ENCODE results near the gene LDLRAP1. TPM values are rescaled to one million over a fixed set of nuclear protein-coding genes. Genes with fewer than 3 reads are reported as not detected.
"Not testable (repeated sequence)": the region's sequence is repeated elsewhere in the genome, so short reads cannot be mapped to it uniquely, and the experiment has no call there.

LDLRAP1 gene
- total RNA-seq, 1 experiment from 2014 or later = 43.1 TPM

DNA sequence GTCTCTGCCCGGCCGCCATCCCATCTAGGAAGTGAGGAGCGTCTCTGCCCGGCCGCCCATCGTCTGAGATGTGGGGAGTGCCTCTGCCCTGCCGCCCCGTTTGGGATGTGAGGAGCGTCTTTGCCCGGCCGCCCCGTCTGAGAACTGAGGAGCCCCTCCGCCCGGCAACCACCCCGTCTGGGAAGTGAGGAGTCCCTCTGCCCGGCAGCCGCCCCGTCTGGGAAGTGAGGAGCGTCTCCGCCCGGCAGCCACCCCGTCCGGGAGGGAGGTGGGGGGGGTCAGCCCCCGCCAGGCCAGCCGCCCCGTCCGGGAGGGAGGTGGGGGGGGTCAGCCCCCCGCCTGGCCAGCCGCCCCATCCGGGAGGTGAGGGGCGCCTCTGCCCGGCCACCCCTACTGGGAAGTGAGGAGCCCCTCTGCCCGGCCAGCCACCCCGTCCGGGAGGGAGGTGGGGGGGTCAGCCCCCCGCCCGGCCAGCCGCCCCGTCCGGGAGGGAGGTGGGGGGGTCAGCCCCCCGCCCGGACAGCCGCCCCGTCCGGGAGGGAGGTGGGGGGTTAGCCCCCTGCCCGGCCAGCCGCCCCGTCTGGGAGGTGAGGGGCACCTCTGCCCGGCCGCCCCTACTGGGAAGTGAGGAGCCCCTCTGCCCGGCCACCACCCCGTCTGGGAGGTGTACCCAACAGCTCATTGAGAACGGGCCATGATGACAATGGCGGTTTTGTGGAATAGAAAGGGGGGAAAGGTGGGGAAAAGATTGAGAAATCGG is 60.6 kb downstream of the LDLRAP1 start:
- not testable (repeated sequence) for DNase-seq (ENCODE audit: low read depth)

DNA sequence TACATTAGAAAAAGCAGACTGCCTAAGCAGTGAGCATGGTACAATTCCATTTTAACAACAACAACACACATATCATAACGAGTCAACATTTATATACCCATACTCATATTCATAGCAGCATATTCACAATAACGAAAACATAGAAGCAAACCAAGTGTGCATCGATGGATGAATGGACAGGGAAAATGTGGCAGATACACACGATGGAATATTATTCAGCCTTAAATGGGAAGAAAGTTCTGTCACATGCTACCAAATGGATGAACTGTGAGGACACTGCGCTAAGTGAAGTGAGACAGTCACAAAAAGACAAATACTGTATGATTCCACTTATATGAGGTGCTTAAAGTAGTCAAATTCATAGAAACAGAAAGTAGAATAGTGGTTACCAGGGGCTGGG is 63.7 kb downstream of the LDLRAP1 start:
- no peak for DNase-seq (ENCODE audit: low read depth)

DNA sequence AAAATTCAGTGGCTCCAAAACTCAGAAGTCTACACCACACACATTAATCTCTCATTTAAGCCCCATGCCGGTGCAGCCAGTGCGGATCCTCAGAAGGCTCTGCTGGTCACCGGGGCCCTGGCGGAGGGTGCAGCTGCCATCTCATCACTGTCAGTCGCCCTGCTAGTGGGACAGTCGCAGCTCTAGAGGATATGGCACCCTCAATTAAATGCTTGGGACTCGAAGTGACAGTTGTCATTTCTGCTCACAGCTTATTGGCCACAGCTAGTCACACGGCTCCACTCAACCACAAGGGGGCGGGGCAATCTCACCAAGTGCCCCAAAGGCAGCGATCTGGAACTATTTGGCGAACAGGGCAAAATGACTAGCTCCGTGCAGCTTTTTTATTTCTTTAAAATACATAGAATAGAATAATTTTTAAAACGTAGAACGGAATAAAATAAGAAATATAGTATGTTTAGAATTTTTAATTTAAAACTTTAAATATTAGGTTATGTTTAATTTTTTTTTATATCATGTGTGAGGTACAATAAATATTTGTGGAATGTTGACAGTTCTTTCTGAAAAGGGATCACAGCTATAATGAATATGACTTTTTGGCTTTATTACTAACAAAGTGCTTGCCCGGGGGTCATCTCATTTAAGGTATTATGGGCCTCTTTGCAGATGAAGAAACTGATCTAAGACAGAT is 65.2 kb downstream of the LDLRAP1 start:
- peak; percentile 74 for DNase-seq (ENCODE audit: low read depth)

DNA sequence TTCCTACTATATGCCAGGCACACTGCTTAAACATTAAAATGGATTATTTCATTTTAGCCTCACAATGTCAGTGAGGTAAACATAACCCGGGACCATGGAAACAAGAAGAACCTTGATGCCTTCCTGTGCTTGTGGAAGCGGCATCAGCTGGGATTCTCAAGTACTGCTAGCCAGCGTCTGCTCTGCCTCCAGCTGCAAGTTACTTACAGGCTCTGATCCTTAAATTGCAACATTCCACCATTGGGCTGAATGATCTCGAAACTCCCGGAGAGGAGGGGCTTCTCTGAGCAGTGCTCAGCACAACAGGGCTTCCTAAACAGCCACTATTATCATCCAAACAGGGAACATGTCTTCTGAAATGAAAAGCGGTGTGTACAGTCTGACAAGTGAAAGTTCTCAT is 66.5 kb downstream of the LDLRAP1 start:
- DNase-seq (ENCODE audit: low read depth) = no peak

DNA sequence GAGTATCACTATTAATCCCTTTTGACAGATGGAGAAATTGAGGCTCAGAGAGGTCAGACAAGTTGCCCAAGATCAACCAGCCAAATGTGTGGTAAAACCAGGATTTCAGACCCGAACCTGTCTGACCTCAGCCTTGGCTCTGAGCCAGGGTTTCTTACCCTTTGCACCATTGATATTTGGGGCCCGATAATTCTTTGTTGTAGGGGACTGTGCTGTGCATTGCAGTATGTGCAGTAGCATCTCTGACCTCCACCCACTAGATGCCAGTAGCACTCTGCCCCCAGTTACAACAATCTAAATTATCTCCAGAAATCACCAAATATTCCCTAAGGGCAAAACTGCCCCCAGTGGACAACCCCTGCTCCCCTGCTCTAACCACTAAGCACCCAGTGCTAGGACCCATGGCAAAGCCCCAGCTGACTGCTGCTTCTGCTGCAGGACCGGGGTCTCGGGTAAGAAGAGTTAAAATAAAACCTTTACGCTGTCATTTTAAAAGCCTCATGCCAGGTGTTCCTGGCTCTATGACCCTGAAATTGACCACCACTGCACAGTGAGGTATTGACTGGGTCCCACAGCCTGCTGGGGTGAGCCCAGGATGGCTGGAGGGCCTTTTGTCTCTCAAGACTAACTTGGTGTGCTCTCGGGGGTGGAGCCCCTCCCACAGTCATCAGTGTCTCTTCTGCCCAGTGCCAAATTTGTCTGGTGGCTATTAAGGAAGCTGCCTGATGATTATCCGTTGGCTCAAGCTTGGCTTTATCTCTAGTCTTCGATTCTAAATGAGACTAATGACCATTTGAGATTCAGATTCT is 67.6 kb downstream of the LDLRAP1 start:
- peak; percentile 45 for DNase-seq (ENCODE audit: low read depth)

DNA sequence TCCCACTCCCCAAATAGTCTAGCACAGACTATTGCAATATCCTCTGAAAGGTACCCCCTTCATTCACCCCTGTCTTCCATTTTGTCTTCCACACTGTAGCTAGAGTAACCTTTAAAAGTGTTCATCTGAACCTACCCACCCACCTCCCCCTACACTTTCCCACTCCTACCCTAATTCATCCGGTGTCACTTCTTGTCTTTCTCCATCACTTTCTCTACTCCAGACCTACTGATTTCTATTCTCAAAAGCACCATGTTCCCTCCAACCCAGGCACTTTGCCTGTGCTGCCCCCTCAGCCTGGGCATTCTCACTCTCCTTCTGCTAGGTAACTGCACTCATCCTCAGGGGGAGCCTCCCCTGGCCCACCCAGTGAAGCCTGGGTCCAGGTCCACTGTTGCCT is 68.4 kb downstream of the LDLRAP1 start:
- no peak for DNase-seq (ENCODE audit: low read depth)

DNA sequence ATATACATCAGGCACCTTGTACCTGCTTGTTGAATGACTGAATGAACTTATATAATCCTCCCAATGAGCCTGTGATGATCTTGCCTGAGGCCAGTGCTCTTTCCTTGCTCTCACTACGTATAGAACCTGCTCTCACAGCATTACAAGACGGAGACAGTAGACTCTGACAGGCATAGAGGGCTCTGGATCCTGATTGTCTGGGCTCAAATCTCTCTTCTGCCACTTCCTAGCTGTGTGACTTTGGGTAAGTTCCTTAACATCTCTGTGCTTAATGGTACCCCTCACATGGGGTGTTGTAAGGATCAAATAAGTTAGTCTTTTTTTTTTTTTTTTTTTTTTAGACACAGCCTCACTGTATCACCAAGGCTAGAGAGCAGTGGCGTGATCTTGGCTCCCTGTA is 69.0 kb downstream of the LDLRAP1 start:
- DNase-seq (ENCODE audit: low read depth) = no peak

DNA sequence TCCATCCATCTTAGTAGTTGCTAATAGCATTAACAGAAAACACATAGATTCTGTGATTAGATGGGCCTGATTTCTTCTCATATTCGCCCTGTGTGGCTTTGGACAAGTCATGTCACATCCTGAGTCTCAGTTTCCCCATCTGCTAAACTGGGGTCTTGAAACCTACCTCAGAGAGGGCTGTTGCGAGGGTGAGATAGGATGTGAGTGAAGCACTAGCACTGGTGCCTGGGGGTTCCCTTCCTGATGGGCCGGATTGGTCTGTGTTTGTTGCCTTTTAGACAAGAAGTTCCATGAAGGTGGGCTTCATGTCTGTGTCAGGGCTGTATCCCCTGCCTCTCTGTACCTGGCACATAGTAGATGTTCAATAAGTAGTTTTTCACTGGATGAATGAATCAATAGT is 69.7 kb downstream of the LDLRAP1 start:
- no peak for DNase-seq (ENCODE audit: low read depth)

DNA sequence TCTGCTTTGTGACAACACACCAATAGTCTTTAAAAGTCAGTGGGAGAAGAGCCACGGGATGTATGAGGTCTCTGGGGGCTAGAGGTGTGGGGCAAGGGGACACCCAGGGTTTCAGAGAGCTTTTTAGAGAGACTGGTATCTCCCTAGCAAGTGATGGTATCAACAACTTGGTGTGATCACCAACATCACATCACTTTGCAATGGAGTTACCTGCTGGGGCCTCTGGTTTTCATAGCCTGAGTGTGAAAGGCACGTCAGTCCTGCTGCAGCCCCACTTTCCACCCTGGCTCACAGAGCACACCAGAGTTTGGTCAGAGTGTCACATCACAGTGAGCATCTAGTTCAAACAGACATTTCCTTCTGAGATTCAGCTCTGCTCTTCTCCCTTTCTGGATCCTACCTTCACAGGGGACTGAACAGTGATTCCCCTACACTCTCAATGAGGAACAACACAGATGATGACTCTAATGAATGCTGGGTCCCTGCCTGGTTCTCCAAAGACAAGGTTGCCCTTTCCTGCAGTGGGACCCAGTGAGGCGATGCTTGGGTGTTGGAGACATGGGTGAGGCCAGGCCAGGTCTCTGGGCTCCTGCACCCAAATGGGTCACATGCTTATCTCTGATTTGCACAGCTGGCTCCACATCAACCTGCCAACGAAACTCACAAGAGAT is 71.2 kb downstream of the LDLRAP1 start:
- DNase-seq (ENCODE audit: low read depth) = no peak

DNA sequence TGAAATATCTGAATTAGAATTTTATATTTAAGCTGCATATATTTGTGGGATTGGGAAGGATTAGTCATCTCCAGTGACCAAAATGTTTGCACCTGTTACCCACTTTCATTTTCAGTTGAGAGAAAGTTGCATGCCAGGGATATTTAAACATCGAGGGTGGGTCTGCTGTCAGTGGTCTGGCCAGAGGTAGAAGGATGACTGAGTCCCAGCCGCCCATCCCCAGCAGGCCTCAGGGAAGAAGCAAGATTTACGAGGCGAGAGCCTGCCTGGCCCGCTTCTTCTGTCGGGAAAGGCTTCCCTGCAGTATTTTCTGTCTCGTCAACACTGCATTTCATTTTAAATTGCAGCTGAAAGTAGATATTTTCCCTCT is 71.8 kb downstream of the LDLRAP1 start:
- DNase-seq (ENCODE audit: low read depth) = peak; percentile 24

DNA sequence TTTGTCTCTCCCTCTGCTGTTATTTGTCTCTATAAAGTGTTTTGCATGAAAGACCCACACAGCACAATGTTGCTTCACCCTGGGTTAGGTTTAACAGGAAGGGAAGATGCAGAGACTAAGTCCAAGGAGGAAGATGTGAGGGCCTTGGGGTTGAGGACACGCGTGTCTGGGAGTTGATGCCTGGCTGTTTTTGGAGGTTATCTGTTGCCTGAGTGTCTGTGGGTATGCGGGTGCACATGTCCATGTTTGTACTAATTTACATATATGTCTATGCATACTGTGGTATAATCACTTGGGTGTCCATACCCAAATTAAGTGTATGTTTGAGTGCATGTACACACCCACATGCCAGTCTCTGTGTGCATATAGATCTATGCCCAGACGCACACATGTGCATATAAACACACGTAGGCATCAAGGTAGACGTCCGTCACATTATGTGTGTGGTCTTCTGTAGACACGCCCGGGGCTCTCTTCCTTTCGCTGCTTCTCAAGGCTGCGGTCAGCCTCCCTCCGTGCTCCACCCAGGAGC is 72.2 kb downstream of the LDLRAP1 start:
- DNase-seq (ENCODE audit: low read depth) = no peak

DNA sequence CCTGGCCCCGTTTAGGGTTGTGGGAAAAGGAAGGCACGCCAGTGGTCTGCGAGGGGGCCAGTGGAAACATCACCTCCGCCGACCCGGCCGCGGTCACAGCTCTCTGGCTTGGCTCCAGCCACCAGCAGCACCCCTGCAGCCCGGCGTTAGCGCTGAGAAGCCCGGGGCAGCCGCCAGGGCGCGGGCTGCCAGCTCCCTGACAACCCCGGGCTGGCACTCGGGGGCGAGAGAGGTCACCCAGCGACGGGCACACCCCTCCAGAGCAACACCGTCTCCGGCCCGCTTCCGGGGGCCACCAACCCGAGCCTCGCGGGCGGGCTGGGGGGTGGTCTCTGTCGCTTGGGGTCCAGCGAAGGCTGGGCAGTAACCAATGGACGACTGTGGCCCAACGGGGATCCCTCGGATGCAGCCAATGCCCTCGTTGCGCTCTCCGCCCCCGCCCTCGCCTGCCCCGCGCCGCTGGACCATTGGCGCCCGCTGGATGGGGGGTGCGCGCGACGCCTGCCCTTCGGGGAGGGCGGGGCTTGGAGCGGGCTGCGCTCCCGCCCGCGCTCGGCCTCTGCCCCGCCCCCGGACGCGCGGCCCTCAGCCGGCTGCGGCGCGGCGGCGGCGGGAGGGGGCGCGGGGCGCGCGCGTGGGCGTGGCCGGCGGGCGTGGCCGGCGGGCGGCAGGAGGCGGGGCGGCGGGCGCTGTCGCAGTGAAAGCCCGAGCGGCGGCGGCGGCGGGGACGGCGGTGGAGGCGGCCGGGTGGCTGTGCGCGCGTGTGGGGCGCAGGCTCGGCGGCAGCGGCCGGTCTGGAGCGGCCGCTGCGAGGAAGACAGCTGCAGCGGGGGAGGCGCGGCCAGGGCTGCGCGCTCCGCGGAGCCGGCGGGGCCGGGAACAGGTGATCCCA is 72.9 kb downstream of the LDLRAP1 start, which contains the start of gene MAN1C1:
MAN1C1 (plus strand) TSS at position 697 of the 892 bp plus-strand sequence. CDS start 1,007 bp downstream, outside the sequence.
- DNase-seq (ENCODE audit: low read depth) = peak; percentile 85

DNA sequence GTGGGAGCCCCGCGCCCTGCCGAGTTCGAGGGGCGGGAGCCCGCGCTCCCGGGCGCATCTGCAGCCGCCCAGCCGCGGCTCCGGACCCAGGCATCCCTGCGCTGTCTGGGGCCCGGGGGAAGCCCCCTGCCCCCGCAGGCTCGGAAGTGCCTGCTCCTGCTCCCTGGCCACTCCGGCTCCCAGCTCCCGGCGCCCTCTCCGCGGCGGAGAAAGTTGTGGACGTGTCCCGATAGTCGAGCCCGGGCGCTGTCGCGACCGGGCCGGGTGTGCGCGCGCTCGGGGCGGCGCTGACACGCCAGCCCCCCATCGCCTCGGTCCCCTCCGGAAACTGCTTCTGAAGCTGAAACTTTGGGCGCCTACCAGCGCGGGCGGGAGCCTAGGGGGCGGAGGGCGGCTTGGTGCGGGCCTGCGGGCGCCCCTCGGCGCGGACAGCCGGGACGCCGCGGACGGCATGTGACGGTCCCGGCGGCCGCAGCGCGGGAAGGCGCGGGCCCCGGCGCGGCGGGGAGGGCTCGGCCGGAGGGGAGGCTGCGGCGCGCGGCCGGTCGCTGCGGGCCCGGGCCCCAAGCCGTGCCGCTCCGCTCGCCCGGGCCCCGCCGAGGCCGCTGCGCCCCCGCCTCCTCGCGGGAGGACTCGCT is 73.7 kb downstream of the LDLRAP1 start:
- no peak for DNase-seq (ENCODE audit: low read depth)

DNA sequence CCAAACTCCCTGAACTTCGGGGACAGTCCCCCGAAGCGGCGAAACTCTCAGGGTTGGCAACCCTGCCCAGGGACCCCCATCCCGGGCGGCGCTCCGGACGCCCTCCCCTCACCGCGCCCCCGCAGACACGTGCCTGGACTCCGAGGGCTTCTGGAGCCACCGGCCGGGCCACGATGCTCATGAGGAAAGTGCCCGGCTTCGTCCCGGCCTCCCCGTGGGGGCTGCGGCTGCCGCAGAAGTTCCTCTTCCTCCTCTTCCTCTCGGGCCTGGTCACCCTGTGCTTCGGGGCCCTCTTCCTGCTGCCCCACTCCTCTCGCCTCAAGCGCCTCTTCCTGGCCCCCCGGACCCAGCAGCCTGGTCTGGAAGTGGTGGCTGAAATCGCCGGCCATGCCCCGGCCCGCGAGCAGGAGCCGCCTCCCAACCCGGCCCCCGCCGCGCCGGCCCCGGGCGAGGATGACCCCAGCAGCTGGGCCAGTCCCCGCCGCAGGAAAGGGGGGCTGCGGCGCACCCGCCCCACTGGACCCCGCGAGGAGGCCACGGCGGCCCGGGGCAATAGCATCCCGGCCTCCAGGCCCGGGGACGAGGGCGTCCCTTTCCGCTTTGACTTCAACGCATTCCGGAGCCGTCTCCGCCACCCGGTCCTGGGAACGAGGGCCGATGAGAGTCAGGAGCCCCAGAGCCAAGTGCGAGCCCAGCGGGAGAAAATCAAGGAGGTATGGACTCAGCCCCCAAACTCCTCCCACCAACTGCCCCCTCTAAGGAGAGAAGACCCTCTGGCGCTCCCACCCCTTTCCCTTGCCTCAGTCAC is 74.4 kb downstream of the LDLRAP1 start:
- no peak for DNase-seq (ENCODE audit: low read depth)

DNA sequence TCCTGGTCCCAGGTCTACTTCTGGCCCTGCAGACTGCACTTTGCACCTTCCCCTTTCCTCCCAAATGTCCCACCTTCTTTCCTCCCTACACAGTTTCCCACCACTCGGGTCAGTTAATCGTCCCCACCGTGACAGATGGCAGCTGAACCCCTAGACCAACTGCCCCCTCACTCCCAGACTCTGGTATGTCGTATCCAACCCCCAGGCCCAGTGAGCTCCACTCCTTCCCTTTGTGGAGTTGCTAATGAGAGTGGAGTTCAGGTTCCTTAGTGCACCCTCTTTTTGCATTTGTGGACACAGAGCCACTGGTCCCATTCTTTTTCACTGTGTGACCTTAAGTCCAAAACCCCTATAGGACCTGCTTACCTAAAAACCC is 75.0 kb downstream of the LDLRAP1 start:
- no peak for DNase-seq (ENCODE audit: low read depth)
